C4-2B (cell line): ENCODE data around the gene PLA2R1.
A peak's percentile ranks its signal among the peaks of the same experiment; 100 is the strongest.

Experiments
- H3K27ac ChIP-seq: fragments of 450-650 bp; 2 replicates; pipeline ENCODE4 v1.5.1; 2017
- CTCF ChIP-seq: fragments of 450-650 bp; conservative IDR thresholded peaks from 2 replicates; pipeline ENCODE4 v1.5.1; 2017; ENCODE audit warnings: mild to moderate bottlenecking
- ZFX ChIP-seq: fragments of 450-650 bp; IDR thresholded peaks from 2 replicates; pipeline ENCODE4 v1.6.1; 2017

Gene PLA2R1

GRCh38 chr2:160062292-160063005 lies at the start of gene PLA2R1:
Gene PLA2R1, minus strand, starts transcription at chr2:160062615. Its CDS starts 212 bp downstream, at chr2:160062403.
- no peak within 1 kb of the TSS for H3K27ac ChIP-seq
- no peak for TF ChIP-seq CTCF
- no peak for TF ChIP-seq ZFX

GRCh38 chr2:160110674-160111239 lies 48.3 kb upstream of the PLA2R1 start:
- TF ChIP-seq CTCF (no peak), ZFX (no peak)
- no peak overlapping the region for H3K27ac ChIP-seq

GRCh38 chr2:160109939-160110673 lies 47.7 kb upstream of the PLA2R1 start:
- TF ChIP-seq CTCF: peak; percentile 86
- TF ChIP-seq ZFX: no peak
- H3K27ac ChIP-seq: no peak overlapping the region

- no peak for TF ChIP-seq ZFX
- H3K27ac ChIP-seq: no peak overlapping the region
Measured at GRCh38 chr2:160109243-160109642, 46.8 kb upstream of the PLA2R1 start.

GRCh38 chr2:160108646-160109045 lies 46.2 kb upstream of the PLA2R1 start:
- no peak for TF ChIP-seq CTCF
- no peak for TF ChIP-seq ZFX
- no peak overlapping the region for H3K27ac ChIP-seq

GRCh38 chr2:160105366-160105765 lies 43.0 kb upstream of the PLA2R1 start:
- TF ChIP-seq CTCF: no peak
- no peak for TF ChIP-seq ZFX

GRCh38 chr2:160104115-160104514 lies 41.7 kb upstream of the PLA2R1 start:
- TF ChIP-seq ZFX: no peak
- TF ChIP-seq CTCF: no peak
- H3K27ac ChIP-seq: no peak overlapping the region

More at GRCh38 chr2:160105366-160105765, 43.0 kb upstream of the PLA2R1 start:
- no peak overlapping the region for H3K27ac ChIP-seq
